ENCODE measurements around the gene LAMA5. TPM values are rescaled to one million over a fixed set of nuclear protein-coding genes. Genes with fewer than 3 reads are reported as not detected.

LAMA5 gene
- total and polyA plus RNA-seq, 3 experiments from 2014 or later: 0.13 to 0.78 TPM; not detected in 1

DNA sequence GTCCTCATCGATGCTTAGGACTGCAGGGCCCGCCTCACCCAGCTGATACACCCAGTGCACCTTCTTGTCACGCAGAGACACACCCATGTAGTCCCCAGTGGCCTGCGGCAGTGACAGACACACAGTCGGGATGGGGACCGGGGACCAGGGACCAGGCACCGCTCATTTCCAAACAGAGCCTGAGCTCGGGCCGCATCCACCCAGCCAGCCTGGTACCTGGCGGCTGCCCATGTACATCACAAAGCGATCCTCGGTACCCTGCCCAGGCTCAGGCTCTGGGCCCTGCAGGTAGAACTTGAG is 52.8 kb downstream of the LAMA5 start:
- ChIA-PET POLR2A (no interaction called here), CTCF (no interaction called here)
- no peak for DNase-seq
- no peaks in the 10 kb centered on the region for H3K36me3 Mint-ChIP-seq
- H3K4me3 Mint-ChIP-seq: no peak overlapping the region
- Histone ChIP-seq H3K9me3 (ENCODE audit: low read length) (no peaks in the 10 kb centered on the region), H3K4me1 (ENCODE audit: insufficient read depth, low read length) (no peaks in the 10 kb centered on the region), H3K36me3 (ENCODE audit: insufficient read depth, low read length) (no peaks in the 10 kb centered on the region), H3K27me3 (ENCODE audit: insufficient read depth, low read length, poor library complexity, severe bottlenecking) (no peaks in the 10 kb centered on the region), H3K4me3 (ENCODE audit: low read length) (no peak overlapping the region), H3K27ac (ENCODE audit: low read depth, low read length) (no peak overlapping the region)
- no peak overlapping the region for H3K27ac Mint-ChIP-seq
- no peaks in the 10 kb centered on the region for H3K4me1 Mint-ChIP-seq
- H3K27me3 Mint-ChIP-seq: no peaks in the 10 kb centered on the region
- H3K9me3 Mint-ChIP-seq: no peaks in the 10 kb centered on the region

DNA sequence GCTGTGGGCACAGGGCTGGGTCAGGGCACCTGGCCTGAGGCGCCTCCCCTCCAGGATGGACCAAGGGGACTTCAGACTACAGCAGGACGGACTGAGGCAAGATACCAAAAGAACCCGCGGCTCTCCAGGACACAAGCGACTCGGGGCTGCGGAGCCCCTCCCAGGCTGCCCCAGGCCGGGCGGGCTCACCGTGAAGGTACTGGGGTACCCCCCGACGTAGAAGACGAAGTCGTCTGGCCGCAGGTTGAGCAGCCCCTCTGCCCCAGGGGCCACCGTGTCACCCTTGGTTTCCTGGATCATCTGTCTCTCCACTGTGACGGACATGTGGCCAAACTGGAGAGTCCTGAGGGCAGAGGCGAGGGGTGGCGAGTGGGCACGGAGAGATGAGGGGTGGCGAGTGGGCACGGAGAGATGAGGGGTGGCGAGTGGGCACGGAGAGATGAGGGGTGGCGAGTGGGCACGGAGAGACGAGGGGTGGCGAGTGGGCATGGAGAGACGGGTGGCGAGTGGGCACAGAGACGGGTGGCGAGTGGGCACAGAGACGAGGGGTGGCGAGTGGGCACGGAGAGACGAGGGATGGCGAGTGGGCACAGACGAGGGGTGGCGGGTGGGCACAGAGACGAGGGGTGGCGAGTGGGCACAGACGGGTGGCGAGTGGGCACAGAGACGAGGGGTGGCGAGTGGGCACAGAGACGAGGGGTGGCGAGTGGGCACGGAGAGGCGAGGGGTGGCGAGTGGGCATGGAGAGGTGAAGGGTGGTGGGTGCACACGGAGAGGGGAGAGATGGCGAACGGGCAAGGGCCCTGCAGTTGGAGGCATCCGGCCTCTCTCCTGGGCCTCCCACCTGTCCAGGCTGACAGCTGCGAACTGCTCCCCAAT is 53.4 kb downstream of the LAMA5 start:
- DNase-seq: no peak
- ChIA-PET CTCF (no interaction called here), POLR2A (no interaction called here)
- Histone ChIP-seq H3K27ac (ENCODE audit: low read depth, low read length) (no peak overlapping the region), H3K4me3 (ENCODE audit: low read length) (no peak overlapping the region), H3K36me3 (ENCODE audit: insufficient read depth, low read length) (no peaks in the 10 kb centered on the region), H3K9me3 (ENCODE audit: low read length) (no peaks in the 10 kb centered on the region), H3K4me1 (ENCODE audit: insufficient read depth, low read length) (no peaks in the 10 kb centered on the region), H3K27me3 (ENCODE audit: insufficient read depth, low read length, poor library complexity, severe bottlenecking) (no peaks in the 10 kb centered on the region)
- Mint-ChIP-seq H3K27me3 (no peaks in the 10 kb centered on the region), H3K36me3 (peaks cover 0 to 5% (median 0%) of the 10 kb centered on the region in 3 donors), H3K9me3 (no peaks in the 10 kb centered on the region), H3K27ac (no peak overlapping the region), H3K4me3 (no peak overlapping the region), H3K4me1 (no peaks in the 10 kb centered on the region)

DNA sequence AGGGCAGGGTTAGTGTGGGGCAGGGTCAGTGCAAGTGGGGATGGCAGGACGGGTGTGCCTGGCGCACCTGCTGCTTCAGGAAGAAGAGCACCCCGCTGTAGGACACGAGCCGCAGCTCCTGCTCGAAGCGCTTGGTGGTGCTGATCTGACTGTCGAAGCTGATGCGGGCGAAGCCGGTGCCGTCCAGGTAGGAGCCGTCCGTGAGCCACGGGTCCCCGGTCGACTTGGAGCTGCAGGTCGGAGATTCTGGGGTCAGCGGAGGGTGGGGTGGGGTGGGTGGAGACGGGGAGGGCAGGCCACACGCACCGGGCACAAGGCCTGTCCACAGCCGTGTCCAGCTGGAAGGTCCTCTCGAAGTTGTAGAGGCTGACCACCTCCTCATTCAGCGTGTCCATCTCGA is 54.1 kb downstream of the LAMA5 start:
- Mint-ChIP-seq H3K27ac (no peak overlapping the region), H3K36me3 (peaks cover 0 to 12% (median 0%) of the 10 kb centered on the region in 3 donors), H3K27me3 (no peaks in the 10 kb centered on the region), H3K4me1 (no peaks in the 10 kb centered on the region), H3K4me3 (no peak overlapping the region), H3K9me3 (no peaks in the 10 kb centered on the region)
- no peak overlapping the region for H3K4me3 ChIP-seq (ENCODE audit: low read length)
- H3K27me3 ChIP-seq (ENCODE audit: insufficient read depth, low read length, poor library complexity, severe bottlenecking): no peaks in the 10 kb centered on the region
- DNase-seq: no peak
- H3K9me3 ChIP-seq (ENCODE audit: low read length): no peaks in the 10 kb centered on the region
- no peaks in the 10 kb centered on the region for H3K36me3 ChIP-seq (ENCODE audit: insufficient read depth, low read length)
- H3K27ac ChIP-seq (ENCODE audit: low read depth, low read length): no peak overlapping the region
- no peaks in the 10 kb centered on the region for H3K4me1 ChIP-seq (ENCODE audit: insufficient read depth, low read length)
- CTCF ChIA-PET: no interaction called here
- POLR2A ChIA-PET: no interaction called here

- no peak overlapping the region for H3K4me3 Mint-ChIP-seq
These were observed 54.5 kb downstream of the LAMA5 start for GRCh38 chr20:62312662-62312977.

GRCh38 chr20:62311832-62312661 is 55.1 kb downstream of the LAMA5 start:
- DNase-seq: no peak
- H3K9me3 Mint-ChIP-seq: no peaks in the 10 kb centered on the region
- H3K27ac Mint-ChIP-seq: no peak overlapping the region
- H3K4me1 Mint-ChIP-seq: no peaks in the 10 kb centered on the region
- no peak overlapping the region for H3K4me3 Mint-ChIP-seq
- Histone ChIP-seq H3K36me3 (ENCODE audit: insufficient read depth, low read length) (peaks cover 1% of the 10 kb centered on the region), H3K4me1 (ENCODE audit: insufficient read depth, low read length) (no peaks in the 10 kb centered on the region), H3K9me3 (ENCODE audit: low read length) (no peaks in the 10 kb centered on the region), H3K4me3 (ENCODE audit: low read length) (no peak overlapping the region), H3K27ac (ENCODE audit: low read depth, low read length) (no peak overlapping the region), H3K27me3 (ENCODE audit: insufficient read depth, low read length, poor library complexity, severe bottlenecking) (no peaks in the 10 kb centered on the region)
- POLR2A ChIA-PET: no interaction called here
- CTCF ChIA-PET: no interaction called here
- peaks cover 0 to 21% (median 0%) of the 10 kb centered on the region in 3 donors for H3K36me3 Mint-ChIP-seq
- H3K27me3 Mint-ChIP-seq: no peaks in the 10 kb centered on the region

More at GRCh38 chr20:62312662-62312977, 54.5 kb downstream of the LAMA5 start:
- no peaks in the 10 kb centered on the region for H3K36me3 ChIP-seq (ENCODE audit: insufficient read depth, low read length)
- no peaks in the 10 kb centered on the region for H3K9me3 Mint-ChIP-seq
- DNase-seq: no peak
- no peaks in the 10 kb centered on the region for H3K27me3 Mint-ChIP-seq
- no peak overlapping the region for H3K4me3 ChIP-seq (ENCODE audit: low read length)
- ChIA-PET POLR2A (no interaction called here), CTCF (no interaction called here)
- H3K9me3 ChIP-seq (ENCODE audit: low read length): no peaks in the 10 kb centered on the region
- no peaks in the 10 kb centered on the region for H3K27me3 ChIP-seq (ENCODE audit: insufficient read depth, low read length, poor library complexity, severe bottlenecking)
- no peak overlapping the region for H3K27ac Mint-ChIP-seq
- no peaks in the 10 kb centered on the region for H3K4me1 ChIP-seq (ENCODE audit: insufficient read depth, low read length)
- H3K4me1 Mint-ChIP-seq: no peaks in the 10 kb centered on the region
- H3K27ac ChIP-seq (ENCODE audit: low read depth, low read length): no peak overlapping the region
- peaks cover 0 to 16% (median 0%) of the 10 kb centered on the region in 3 donors for H3K36me3 Mint-ChIP-seq

DNA sequence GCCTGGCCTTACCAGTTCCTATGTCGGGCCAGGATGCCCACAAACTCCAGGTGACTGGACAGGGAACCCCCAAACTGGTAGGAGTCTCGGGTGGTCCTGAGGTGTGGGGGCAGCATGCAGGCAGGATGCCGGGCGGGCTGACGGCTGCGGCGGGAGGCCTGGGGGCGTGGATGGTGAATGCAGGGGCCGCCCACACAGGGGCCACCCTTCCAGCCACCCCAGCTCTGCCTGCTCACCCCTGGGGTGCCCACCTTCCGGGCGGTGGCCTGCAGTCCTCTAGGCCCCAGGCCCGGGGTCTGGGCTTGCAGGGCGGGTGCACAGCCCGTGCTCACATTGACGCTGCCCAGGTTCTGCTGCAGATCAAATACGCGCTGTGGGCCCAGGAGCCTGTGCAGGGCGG is 56.0 kb downstream of the LAMA5 start:
- ChIA-PET CTCF (no interaction called here), POLR2A (no interaction called here)
- H3K27me3 Mint-ChIP-seq: no peaks in the 10 kb centered on the region

GRCh38 chr20:62310757-62311121 is 56.4 kb downstream of the LAMA5 start:
- H3K27ac Mint-ChIP-seq: no peak overlapping the region
- no peaks in the 10 kb centered on the region for H3K9me3 Mint-ChIP-seq
- H3K36me3 Mint-ChIP-seq: peaks cover 0 to 34% (median 2%) of the 10 kb centered on the region in 3 donors
- peaks cover 0 to 3% (median 0%) of the 10 kb centered on the region in 3 donors for H3K4me1 Mint-ChIP-seq
- no peak for DNase-seq
- no peak overlapping the region for H3K4me3 Mint-ChIP-seq
- Histone ChIP-seq H3K27me3 (ENCODE audit: insufficient read depth, low read length, poor library complexity, severe bottlenecking) (no peaks in the 10 kb centered on the region), H3K36me3 (ENCODE audit: insufficient read depth, low read length) (peaks cover 6% of the 10 kb centered on the region), H3K4me1 (ENCODE audit: insufficient read depth, low read length) (peaks cover 2% of the 10 kb centered on the region), H3K9me3 (ENCODE audit: low read length) (no peaks in the 10 kb centered on the region), H3K4me3 (ENCODE audit: low read length) (no peak overlapping the region), H3K27ac (ENCODE audit: low read depth, low read length) (no peak overlapping the region)
- CTCF ChIA-PET: no interaction called here
- no peaks in the 10 kb centered on the region for H3K27me3 Mint-ChIP-seq
- POLR2A ChIA-PET: no interaction called here

More for the DNA sequence above, 56.0 kb downstream of the LAMA5 start:
- Histone ChIP-seq H3K4me1 (ENCODE audit: insufficient read depth, low read length) (no peaks in the 10 kb centered on the region), H3K36me3 (ENCODE audit: insufficient read depth, low read length) (peaks cover 6% of the 10 kb centered on the region), H3K4me3 (ENCODE audit: low read length) (no peak overlapping the region), H3K27me3 (ENCODE audit: insufficient read depth, low read length, poor library complexity, severe bottlenecking) (no peaks in the 10 kb centered on the region), H3K27ac (ENCODE audit: low read depth, low read length) (no peak overlapping the region), H3K9me3 (ENCODE audit: low read length) (no peaks in the 10 kb centered on the region)
- no peak for DNase-seq
- no peak overlapping the region for H3K27ac Mint-ChIP-seq
- H3K4me1 Mint-ChIP-seq: peaks cover 0 to under 1% (median 0%) of the 10 kb centered on the region in 3 donors
- no peaks in the 10 kb centered on the region for H3K9me3 Mint-ChIP-seq
- H3K4me3 Mint-ChIP-seq: no peak overlapping the region
- peaks cover 0 to 30% (median 0%) of the 10 kb centered on the region in 3 donors for H3K36me3 Mint-ChIP-seq

DNA sequence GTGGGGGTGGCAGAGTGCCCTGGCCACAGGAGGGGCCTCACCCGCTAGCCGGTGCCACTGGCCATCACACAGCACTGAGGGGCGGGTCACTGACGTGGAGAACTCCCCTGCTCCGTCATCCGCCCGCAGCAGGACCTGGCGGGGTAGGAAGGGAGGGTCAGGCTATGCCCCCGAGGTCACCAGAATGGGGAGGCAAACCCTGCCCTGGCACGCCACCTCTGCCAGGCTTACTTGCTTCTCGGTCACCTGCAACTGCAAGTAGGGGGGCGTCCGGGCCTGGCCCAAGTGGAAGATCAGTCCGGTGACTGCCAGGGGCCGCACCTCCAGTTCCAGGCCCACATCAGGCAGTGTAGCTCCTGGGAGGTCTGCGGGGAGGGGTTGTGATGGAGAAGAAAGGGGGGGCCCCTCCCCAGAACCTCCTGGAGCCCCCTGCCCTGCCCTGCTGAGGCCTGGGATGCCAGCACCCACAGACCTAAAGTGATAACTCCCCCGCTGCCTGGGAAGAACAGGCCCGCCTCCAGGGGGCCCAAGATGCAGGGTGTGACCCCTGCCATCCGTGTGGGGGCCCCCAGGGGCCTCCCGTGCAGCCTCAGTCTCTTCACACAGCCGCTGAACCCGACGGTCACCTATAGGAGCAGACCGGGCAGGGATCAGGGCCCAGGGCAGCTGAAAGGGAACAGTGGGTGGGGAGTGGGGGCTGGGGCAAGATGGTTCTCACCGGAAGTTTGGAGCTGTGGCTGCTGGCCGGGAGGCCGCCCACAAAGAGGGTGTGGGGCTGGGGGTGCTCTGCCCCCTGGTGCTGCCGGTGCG is 57.0 kb downstream of the LAMA5 start:
- DNase-seq: no peak
- CTCF ChIA-PET: no interaction called here
- H3K4me3 Mint-ChIP-seq: no peak overlapping the region
- Histone ChIP-seq H3K4me3 (ENCODE audit: low read length) (no peak overlapping the region), H3K9me3 (ENCODE audit: low read length) (no peaks in the 10 kb centered on the region), H3K36me3 (ENCODE audit: insufficient read depth, low read length) (peaks cover 9% of the 10 kb centered on the region), H3K27ac (ENCODE audit: low read depth, low read length) (no peak overlapping the region), H3K4me1 (ENCODE audit: insufficient read depth, low read length) (peaks cover 8% of the 10 kb centered on the region), H3K27me3 (ENCODE audit: insufficient read depth, low read length, poor library complexity, severe bottlenecking) (no peaks in the 10 kb centered on the region)
- no peaks in the 10 kb centered on the region for H3K27me3 Mint-ChIP-seq
- H3K36me3 Mint-ChIP-seq: peaks cover 0 to 40% (median 2%) of the 10 kb centered on the region in 3 donors
- H3K27ac Mint-ChIP-seq: no peak overlapping the region
- H3K4me1 Mint-ChIP-seq: peaks cover 3 to 9% (median 6%) of the 10 kb centered on the region in 3 donors
- no peaks in the 10 kb centered on the region for H3K9me3 Mint-ChIP-seq
- POLR2A ChIA-PET: no interaction called here
